Colonic mucosa (tissue), 4 donors: Measurements from ENCODE around the gene PARD3B. TPM values are rescaled to one million over a fixed set of nuclear protein-coding genes. Genes with fewer than 3 reads are reported as not detected.

Experiments
- DNase-seq: peaks from one replicate; pipeline ENCODE4 v3.0.0-alpha.2; 2020
- H3K27ac ChIP-seq: fragments of 200-600 bp; one replicate; pipeline ENCODE4 v1.8.0; 2021
- H3K27me3 ChIP-seq: fragments of 200-600 bp; one replicate; pipeline ENCODE4 v1.8.0; 2021
- H3K36me3 ChIP-seq: fragments of 200-600 bp; one replicate; pipeline ENCODE4 v1.8.0; 2021
- H3K4me1 ChIP-seq: fragments of 200-600 bp; one replicate; pipeline ENCODE4 v1.8.0; 2021; ENCODE audit warnings: mild to moderate bottlenecking
- H3K4me3 ChIP-seq: fragments of 200-600 bp; one replicate; pipeline ENCODE4 v1.8.0; 2021
- H3K9ac ChIP-seq, 2 donors: one replicate each; pipeline ENCODE4 v1.7.0; 2013; ENCODE audit warnings: control low read depth in 2 of 2, low read depth in 2 of 2, low read length in 2 of 2
- H3K9me3 ChIP-seq: fragments of 200-600 bp; one replicate; pipeline ENCODE4 v1.8.0; 2021
- CTCF ChIP-seq: fragments of 200-600 bp; IDR thresholded peaks from one replicate; pipeline ENCODE4 v1.8.0; 2022; ENCODE audit warnings: antibody characterized with exemption, mild to moderate bottlenecking
- intact Hi-C: fragments of 100-400 bp; cut with DNase I; formaldehyde crosslinking; loops from one replicate; pipeline ENCODE4 v1.14.1; 2022
- total RNA-seq, 2 donors: library from RNA; stranded (reverse); fragmentation: NEBNext Ultra II Directional in 1 of 2; extraction: Animal tissue kit (Norgen Biotek cat#: 25700) in 1 of 2; gene quantifications; one replicate each; pipeline ENCODE4 v1.2.1, GENCODE V29; 2021
- donor health status: healthy.
- donor health status: DM: no; HTN: no; CAD: no.
- donor health status: DM: no; HTN: no; CAD: no.

PARD3B gene
- total RNA-seq, 2 donors from 2014 or later, result 20.0 to 24.2 TPM

GRCh38 chr2:205386109-205386508 is 840.8 kb downstream of the PARD3B start:
- no peak for TF ChIP-seq CTCF
- Histone ChIP-seq H3K4me1 (no peaks in the 10 kb centered on the region), H3K9ac (no peak overlapping the region), H3K9me3 (no peaks in the 10 kb centered on the region), H3K36me3 (no peaks in the 10 kb centered on the region), H3K27me3 (no peaks in the 10 kb centered on the region), H3K27ac (no peak overlapping the region), H3K4me3 (no peak overlapping the region)
- DNase-seq, result no peak
- intact Hi-C loops, result no loop called here

GRCh38 chr2:205387350-205388055 is 842.2 kb downstream of the PARD3B start:
- Histone ChIP-seq H3K9me3 (no peaks in the 10 kb centered on the region), H3K27ac (no peak overlapping the region), H3K4me3 (no peak overlapping the region), H3K27me3 (no peaks in the 10 kb centered on the region), H3K4me1 (no peaks in the 10 kb centered on the region), H3K9ac (no peak overlapping the region), H3K36me3 (no peaks in the 10 kb centered on the region)
- DNase-seq, result no peak
- no peak for TF ChIP-seq CTCF
- intact Hi-C loops, result no loop called here

GRCh38 chr2:205390866-205391265 is 845.6 kb downstream of the PARD3B start:
- Histone ChIP-seq H3K27me3 (no peaks in the 10 kb centered on the region), H3K4me3 (no peak overlapping the region), H3K9ac (no peak overlapping the region), H3K9me3 (no peaks in the 10 kb centered on the region), H3K4me1 (no peaks in the 10 kb centered on the region), H3K27ac (no peak overlapping the region), H3K36me3 (no peaks in the 10 kb centered on the region)
- no peak for DNase-seq
- intact Hi-C loops, result no loop called here
- no peak for TF ChIP-seq CTCF

GRCh38 chr2:205401511-205401910 is 856.2 kb downstream of the PARD3B start:
- no peak for TF ChIP-seq CTCF
- intact Hi-C loops, result no loop called here

GRCh38 chr2:205402011-205402410 is 856.7 kb downstream of the PARD3B start:
- Histone ChIP-seq H3K9me3 (no peaks in the 10 kb centered on the region), H3K9ac (no peak overlapping the region), H3K27ac (no peak overlapping the region), H3K4me3 (no peak overlapping the region), H3K36me3 (no peaks in the 10 kb centered on the region), H3K4me1 (no peaks in the 10 kb centered on the region), H3K27me3 (no peaks in the 10 kb centered on the region)
- intact Hi-C loops, result no loop called here
- no peak for DNase-seq
- no peak for TF ChIP-seq CTCF

More at GRCh38 chr2:205401511-205401910, 856.2 kb downstream of the PARD3B start:
- Histone ChIP-seq H3K4me3 (no peak overlapping the region), H3K9me3 (no peaks in the 10 kb centered on the region), H3K27me3 (no peaks in the 10 kb centered on the region), H3K4me1 (no peaks in the 10 kb centered on the region), H3K9ac (no peak overlapping the region), H3K27ac (no peak overlapping the region), H3K36me3 (no peaks in the 10 kb centered on the region)
- no peak for DNase-seq
